Stimulated activated CD4-positive, alpha-beta T cell treated with anti-CD3 and anti-CD28 coated beads, Interleukin-4, amount 100 ng/mL, for 4 hours (primary cell): ENCODE measurements around the gene POM121.
"Not testable (repeated sequence)": the region's sequence is repeated elsewhere in the genome, so short reads cannot be mapped to it uniquely, and the experiment has no call there.

Experiments
- DNase-seq, 2 experiments: peaks; one replicate each; pipeline ENCODE4 v3.0.0-alpha.2; 2020

The POM121 gene

GRCh38 chr7:72924733-72925545 lies at the start of gene POM121:
Gene POM121 (plus strand): TSS chr7:72925095. CDS start chr7:72925122, 27 bp downstream.
- peak; percentile 81 for DNase-seq

GRCh38 chr7:72879079-72879736 lies 45.7 kb upstream of the POM121 start:
- DNase-seq: peak; percentile 66 to 79

- peak; percentile 33 to 37 for DNase-seq
Measured at GRCh38 chr7:72879737-72880215, 45.1 kb upstream of the POM121 start.

- DNase-seq: not testable (repeated sequence)
Measured at GRCh38 chr7:72891750-72892149, 33.1 kb upstream of the POM121 start.

- not testable (repeated sequence) for DNase-seq
Measured at GRCh38 chr7:72904740-72905139, 20.2 kb upstream of the POM121 start.

GRCh38 chr7:72908422-72908821 lies 16.5 kb upstream of the POM121 start:
- DNase-seq: not testable (repeated sequence)

GRCh38 chr7:72911395-72911794 lies 13.5 kb upstream of the POM121 start:
- not testable (repeated sequence) for DNase-seq

GRCh38 chr7:72913750-72914149 lies 11.1 kb upstream of the POM121 start:
- not testable (repeated sequence) for DNase-seq

GRCh38 chr7:72914756-72915525 lies 10.0 kb upstream of the POM121 start:
- peak; percentile 47 to 50 for DNase-seq

GRCh38 chr7:72919256-72919775 lies 5.6 kb upstream of the POM121 start:
- DNase-seq: no peak

GRCh38 chr7:72924386-72924732 lies 536 bp upstream of the POM121 start:
- no peak for DNase-seq

- DNase-seq: peak in 1 of 2 experiments; percentile 4
Measured at GRCh38 chr7:72925546-72926120, 738 bp downstream of the POM121 start.

GRCh38 chr7:72927791-72928190 lies 2.9 kb downstream of the POM121 start:
- DNase-seq: not testable (repeated sequence)

GRCh38 chr7:72928216-72928615 lies 3.3 kb downstream of the POM121 start:
- not testable (repeated sequence) for DNase-seq

GRCh38 chr7:72942022-72942705 lies 17.3 kb downstream of the POM121 start:
- DNase-seq: not testable (repeated sequence)

GRCh38 chr7:72942956-72943355 lies 18.1 kb downstream of the POM121 start:
- not testable (repeated sequence) for DNase-seq

GRCh38 chr7:72944937-72945336 lies 20.0 kb downstream of the POM121 start:
- not testable (repeated sequence) for DNase-seq

- not testable (repeated sequence) for DNase-seq
Measured at GRCh38 chr7:72945597-72945996, 20.7 kb downstream of the POM121 start.

- not testable (repeated sequence) for DNase-seq
Measured at GRCh38 chr7:72946130-72946745, 21.3 kb downstream of the POM121 start.

GRCh38 chr7:72948714-72949113 lies 23.8 kb downstream of the POM121 start:
- DNase-seq: not testable (repeated sequence)

GRCh38 chr7:72949276-72949675 lies 24.4 kb downstream of the POM121 start:
- DNase-seq: not testable (repeated sequence)
